ENCODE data around the gene TMEM135. TPM values are rescaled to one million over a fixed set of nuclear protein-coding genes. Genes with fewer than 3 reads are reported as not detected.

Gene TMEM135
- total RNA-seq, 1 experiment from 2014 or later = 11.0 TPM

- in situ Hi-C loops (cut with HindIII; ENCODE audit: low pct_unique_long_range_greater_than_20kb, low sequenced_read_pairs) = no loop called here
- DNase-seq (ENCODE audit: low read depth) = no peak
These were observed 264.2 kb downstream of the TMEM135 start for GRCh38 chr11:87301785-87302540.

- in situ Hi-C loops (cut with HindIII; ENCODE audit: low pct_unique_long_range_greater_than_20kb, low sequenced_read_pairs) = no loop called here
These were observed 266.7 kb downstream of the TMEM135 start for GRCh38 chr11:87304412-87304811.

DNA sequence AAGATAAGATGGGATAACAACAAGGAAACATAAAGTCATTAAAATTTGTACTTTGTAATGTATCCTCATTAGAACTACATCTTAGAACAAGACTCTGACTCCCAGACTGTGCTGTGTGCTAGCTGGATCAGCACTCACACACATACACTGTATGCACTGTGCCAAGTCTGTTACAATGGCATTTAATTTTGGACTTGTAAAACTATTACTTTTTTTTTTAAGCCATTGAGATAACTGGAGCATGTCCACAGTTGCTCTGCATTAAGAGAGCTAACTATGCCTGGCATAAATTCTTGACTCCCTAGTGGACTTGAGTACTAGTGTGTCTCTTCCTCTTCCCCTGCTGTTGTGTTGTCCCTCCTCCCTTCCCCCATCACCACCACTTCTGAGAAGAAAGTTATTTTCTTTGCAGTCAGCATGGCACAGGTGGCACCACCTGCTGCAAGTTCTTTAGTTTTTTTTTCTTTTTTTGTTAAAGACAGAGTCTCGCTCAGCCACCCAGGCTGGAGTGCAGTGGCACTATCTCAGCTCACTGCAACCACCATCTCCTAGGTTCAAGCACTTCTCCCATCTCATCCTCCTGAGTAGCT, 268.6 kb downstream of the TMEM135 start:
- in situ Hi-C loops (cut with HindIII; ENCODE audit: low pct_unique_long_range_greater_than_20kb, low sequenced_read_pairs) = no loop called here
- no peak for DNase-seq (ENCODE audit: low read depth)

More at GRCh38 chr11:87304412-87304811, 266.7 kb downstream of the TMEM135 start:
- DNase-seq (ENCODE audit: low read depth) = no peak

DNA sequence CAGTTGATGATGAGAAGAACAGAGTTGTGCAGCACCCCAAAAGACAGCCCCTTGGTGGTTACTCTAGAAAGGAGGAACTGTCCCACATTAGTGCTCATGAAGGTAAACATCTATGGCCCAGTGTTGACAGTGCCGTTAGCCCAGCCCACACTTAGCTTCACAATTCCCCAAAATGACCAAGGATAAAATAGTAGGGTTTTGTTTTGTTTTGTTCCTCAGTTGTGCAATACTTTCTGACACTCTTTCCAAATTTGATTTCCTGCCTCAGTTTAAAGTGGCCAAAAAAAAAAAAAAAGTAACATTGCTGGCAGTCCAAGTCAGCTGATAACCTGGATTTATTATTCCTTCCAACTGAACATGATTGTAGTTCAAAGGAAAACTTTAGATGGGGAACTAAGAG, 269.4 kb downstream of the TMEM135 start:
- in situ Hi-C loops (cut with HindIII; ENCODE audit: low pct_unique_long_range_greater_than_20kb, low sequenced_read_pairs) = no loop called here
- no peak for DNase-seq (ENCODE audit: low read depth)

GRCh38 chr11:87315229-87315628, 277.5 kb downstream of the TMEM135 start:
- in situ Hi-C loops (cut with HindIII; ENCODE audit: low pct_unique_long_range_greater_than_20kb, low sequenced_read_pairs) = no loop called here
- DNase-seq (ENCODE audit: low read depth) = no peak

- in situ Hi-C loops (cut with HindIII; ENCODE audit: low pct_unique_long_range_greater_than_20kb, low sequenced_read_pairs) = no loop called here
- DNase-seq (ENCODE audit: low read depth) = no peak
These were observed 278.8 kb downstream of the TMEM135 start for GRCh38 chr11:87316491-87316890.

DNA sequence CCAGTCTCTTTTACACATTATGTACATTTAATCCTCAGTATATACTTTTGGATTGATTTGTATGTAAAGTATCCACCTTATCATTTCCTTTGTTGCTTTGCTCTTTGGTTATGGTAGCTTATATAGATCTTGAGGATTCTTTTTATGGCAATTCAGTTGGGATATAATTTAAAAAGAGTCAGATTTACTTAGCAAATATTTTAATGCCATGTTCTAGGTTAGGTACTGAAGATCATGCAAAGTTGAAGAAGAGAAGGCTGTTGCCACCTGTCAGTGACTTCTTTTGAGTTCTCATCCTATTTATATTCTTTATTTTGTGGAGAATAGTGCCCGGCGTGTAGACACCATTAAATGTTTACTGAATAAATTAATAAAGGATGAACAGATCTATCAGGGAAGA, 279.7 kb downstream of the TMEM135 start:
- in situ Hi-C loops (cut with HindIII; ENCODE audit: low pct_unique_long_range_greater_than_20kb, low sequenced_read_pairs) = no loop called here

DNA sequence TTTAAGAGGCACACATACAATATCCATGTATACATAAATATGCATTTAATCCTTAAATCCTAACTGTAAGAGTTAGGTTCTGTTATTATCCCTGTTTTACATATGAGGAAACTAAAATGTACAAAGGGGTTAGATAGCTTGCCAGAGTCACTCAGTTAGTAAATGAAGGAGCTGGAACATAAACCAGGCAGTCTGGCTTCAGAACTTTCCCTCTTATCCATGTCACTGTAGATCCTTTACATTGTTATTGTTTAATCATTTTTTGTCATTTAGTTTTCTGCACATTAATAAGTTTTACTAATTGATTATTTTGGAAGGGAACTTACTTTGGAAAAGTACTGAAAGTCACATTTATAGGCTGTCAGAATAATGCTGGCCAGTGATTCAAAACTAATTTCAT, 282.4 kb downstream of the TMEM135 start:
- in situ Hi-C loops (cut with HindIII; ENCODE audit: low pct_unique_long_range_greater_than_20kb, low sequenced_read_pairs) = no loop called here

More for the DNA sequence above, 279.7 kb downstream of the TMEM135 start:
- DNase-seq (ENCODE audit: low read depth) = no peak

GRCh38 chr11:87322568-87322967, 284.8 kb downstream of the TMEM135 start:
- no peak for DNase-seq (ENCODE audit: low read depth)
- in situ Hi-C loops (cut with HindIII; ENCODE audit: low pct_unique_long_range_greater_than_20kb, low sequenced_read_pairs) = no loop called here

More for the DNA sequence above, 282.4 kb downstream of the TMEM135 start:
- DNase-seq (ENCODE audit: low read depth) = no peak

DNA sequence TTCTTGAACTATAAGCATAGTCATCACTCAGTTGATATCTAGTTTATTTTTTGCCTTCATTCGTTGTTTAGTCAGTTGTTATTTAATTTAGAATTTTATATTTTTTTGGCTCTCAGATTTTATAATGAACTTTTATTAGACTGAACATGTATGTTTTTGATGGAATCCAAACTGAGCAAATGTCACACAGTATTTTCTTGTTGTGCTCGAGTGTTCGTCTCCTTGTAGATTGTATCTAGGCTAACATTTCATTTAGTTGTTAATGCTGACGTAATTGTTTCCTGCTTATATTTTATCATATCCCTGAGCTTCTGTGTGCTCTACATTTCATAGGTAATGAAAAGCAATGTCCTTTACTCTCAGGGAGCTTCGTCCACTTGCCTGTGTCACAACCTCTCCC, 286.2 kb downstream of the TMEM135 start:
- DNase-seq (ENCODE audit: low read depth) = no peak
- in situ Hi-C loops (cut with HindIII; ENCODE audit: low pct_unique_long_range_greater_than_20kb, low sequenced_read_pairs) = no loop called here

DNA sequence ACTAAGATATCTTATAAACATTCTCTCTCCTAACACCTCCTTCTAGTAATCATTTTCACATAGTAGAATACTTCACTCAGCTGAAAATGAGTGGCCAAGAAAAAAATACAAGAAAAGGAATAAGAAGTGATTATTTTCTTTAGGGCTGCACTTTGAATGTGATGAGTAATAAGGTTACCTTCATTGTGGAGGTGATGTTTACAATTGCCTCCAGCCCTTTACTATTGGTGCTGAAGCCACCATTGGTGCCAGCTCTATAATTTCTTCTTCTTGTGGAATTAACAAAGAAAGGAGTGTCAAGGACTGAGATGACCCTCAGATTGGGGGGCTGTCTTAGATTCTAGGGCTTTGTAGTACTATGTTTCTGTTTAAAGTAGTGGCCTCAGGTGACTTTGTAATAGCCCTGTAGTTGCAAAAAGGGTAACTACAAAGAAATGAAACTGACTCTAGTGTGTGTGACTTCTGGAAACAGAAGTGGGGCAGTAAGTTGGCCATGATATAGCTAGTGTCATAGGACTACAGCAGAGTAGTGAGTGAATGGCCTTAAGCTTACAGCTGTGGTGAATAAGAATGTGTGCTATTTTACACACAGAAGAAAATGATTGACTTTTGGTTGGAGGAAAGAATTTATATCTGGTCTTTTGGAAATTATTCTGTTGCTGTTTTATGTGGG, 287.2 kb downstream of the TMEM135 start:
- in situ Hi-C loops (cut with HindIII; ENCODE audit: low pct_unique_long_range_greater_than_20kb, low sequenced_read_pairs) = no loop called here
- no peak for DNase-seq (ENCODE audit: low read depth)

DNA sequence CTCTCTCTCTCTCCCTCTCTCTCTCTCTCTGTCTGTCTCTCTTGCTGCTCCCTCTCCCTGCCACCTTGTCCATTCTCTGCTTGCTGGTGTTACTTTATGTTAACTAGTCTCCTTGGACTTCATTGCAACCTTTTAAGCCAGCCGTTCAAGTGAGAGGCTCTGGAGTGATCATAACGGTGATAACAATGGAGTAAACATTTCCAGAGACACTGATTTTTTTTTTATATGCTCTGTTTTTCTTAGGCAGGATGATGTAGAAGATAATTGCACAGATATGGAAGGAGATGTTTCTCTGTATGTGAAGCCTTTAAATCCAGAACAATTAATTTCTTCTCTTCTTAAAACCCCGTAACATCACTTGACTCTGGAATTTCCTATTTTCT, 287.7 kb downstream of the TMEM135 start:
- DNase-seq (ENCODE audit: low read depth) = no peak
- in situ Hi-C loops (cut with HindIII; ENCODE audit: low pct_unique_long_range_greater_than_20kb, low sequenced_read_pairs) = no loop called here

DNA sequence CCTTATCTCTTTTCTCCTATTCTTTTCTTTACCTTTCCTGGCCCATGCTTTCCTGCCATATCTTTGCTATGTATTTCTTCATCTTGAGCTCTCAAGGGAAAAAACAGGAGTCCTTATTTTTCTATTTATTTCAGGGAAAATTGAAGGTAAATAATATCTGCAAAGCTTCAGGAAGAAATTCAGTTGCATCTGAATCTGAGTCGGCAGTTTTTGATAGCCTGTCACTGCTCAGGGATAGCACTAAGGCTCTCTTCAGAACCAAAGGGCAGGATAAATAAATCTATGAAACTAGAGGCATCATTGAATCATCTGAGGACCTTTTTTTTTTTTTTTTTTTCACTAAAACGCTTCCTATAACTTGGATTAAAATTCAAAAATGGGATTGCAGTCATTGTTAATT, 288.9 kb downstream of the TMEM135 start:
- DNase-seq (ENCODE audit: low read depth) = no peak
- in situ Hi-C loops (cut with HindIII; ENCODE audit: low pct_unique_long_range_greater_than_20kb, low sequenced_read_pairs) = no loop called here

DNA sequence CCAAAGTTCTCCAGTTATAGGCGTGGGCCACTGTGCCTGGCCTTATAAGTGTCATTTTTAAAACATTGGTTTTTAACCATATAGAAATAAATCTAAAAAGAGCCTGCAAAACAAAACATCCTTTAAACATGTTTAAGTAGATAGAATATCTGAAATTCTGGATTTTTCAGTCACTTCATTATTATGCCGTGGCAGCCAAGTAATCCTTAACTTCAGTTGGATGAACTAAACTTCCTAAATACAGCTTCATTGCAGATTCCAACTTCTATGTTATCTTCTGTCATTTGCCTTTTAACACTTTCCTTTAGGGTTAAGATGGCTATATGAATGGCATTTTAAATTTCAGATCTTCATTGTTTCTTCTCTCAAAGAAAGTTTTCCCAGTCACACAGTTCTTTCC, 291.4 kb downstream of the TMEM135 start:
- in situ Hi-C loops (cut with HindIII; ENCODE audit: low pct_unique_long_range_greater_than_20kb, low sequenced_read_pairs) = no loop called here
- no peak for DNase-seq (ENCODE audit: low read depth)

- in situ Hi-C loops (cut with HindIII; ENCODE audit: low pct_unique_long_range_greater_than_20kb, low sequenced_read_pairs) = no loop called here
- no peak for DNase-seq (ENCODE audit: low read depth)
These were observed 292.5 kb downstream of the TMEM135 start for GRCh38 chr11:87330187-87330601.

DNA sequence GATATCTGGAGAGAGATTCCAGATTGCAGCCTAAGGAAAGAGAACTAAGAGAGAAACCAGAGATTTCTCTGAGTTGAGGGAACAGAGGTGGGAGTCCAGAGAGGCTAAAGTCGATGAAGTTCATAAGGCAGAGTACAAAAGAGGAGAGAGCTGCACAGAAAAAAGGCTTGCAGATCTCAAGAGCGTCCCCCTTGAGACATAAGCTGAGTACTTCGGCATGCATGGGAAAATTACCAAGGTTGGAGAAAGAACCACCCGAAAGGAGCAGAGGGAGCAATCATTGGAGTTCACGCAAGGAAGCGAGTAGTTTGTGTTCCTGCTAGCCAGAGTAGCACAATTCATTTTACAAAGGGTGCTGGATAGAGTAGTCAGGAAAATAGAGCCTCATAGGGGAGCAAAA, 293.5 kb downstream of the TMEM135 start:
- no peak for DNase-seq (ENCODE audit: low read depth)
- in situ Hi-C loops (cut with HindIII; ENCODE audit: low pct_unique_long_range_greater_than_20kb, low sequenced_read_pairs) = no loop called here

DNA sequence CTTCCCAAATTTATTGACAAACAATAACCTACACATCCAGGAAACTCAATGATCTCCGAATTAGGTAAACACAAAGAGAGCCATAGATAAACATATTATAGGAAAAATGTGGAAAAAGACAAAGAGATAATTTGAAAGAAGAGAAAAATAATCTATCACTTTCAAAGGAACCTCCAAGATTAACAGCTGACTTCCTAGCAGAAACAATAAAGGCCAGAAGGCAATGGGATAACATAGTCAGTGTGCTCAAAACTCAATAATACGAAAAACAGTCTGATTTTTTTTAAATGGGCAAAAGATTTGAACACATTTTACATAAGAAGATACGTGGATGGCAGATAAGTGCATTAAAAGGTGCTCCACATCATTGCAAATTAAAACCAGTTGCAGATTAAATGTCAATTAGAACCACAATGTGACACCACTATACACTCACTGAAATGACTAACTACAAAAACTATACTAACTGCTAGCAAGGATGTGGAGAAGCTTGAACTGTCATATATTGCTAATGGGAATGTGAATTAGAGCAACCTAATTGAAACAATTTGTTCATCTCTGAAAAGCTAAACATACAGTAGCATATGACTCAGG, 300.4 kb downstream of the TMEM135 start:
- no peak for DNase-seq (ENCODE audit: low read depth)

GRCh38 chr11:87339416-87339815, 301.7 kb downstream of the TMEM135 start:
- DNase-seq (ENCODE audit: low read depth) = no peak
- in situ Hi-C loops (cut with HindIII; ENCODE audit: low pct_unique_long_range_greater_than_20kb, low sequenced_read_pairs) = no loop called here

More for the DNA sequence above, 300.4 kb downstream of the TMEM135 start:
- in situ Hi-C loops (cut with HindIII; ENCODE audit: low pct_unique_long_range_greater_than_20kb, low sequenced_read_pairs) = no loop called here

GRCh38 chr11:87347441-87347840, 309.7 kb downstream of the TMEM135 start:
- no peak for DNase-seq (ENCODE audit: low read depth)
- in situ Hi-C loops (cut with HindIII; ENCODE audit: low pct_unique_long_range_greater_than_20kb, low sequenced_read_pairs) = no loop called here

All from Caki2 (cell line).